GM18951 (cell line): Measurements from ENCODE around the gene MOGAT2.

Experiments
- POLR2A ChIP-seq: IDR thresholded peaks from 4 replicates; pipeline ENCODE4 v1.6.1; 2011; ENCODE audit warnings: mild to moderate bottlenecking; ENCODE audit not compliant: insufficient read length, insufficient read depth; ENCODE audit errors: extremely low read depth
- in situ Hi-C: fragments of 300-500 bp; cut with MboI; formaldehyde crosslinking; loops from one replicate; pipeline ENCODE4 v1.12.0; 2022; ENCODE audit warnings: low sequenced_read_pairs, mixed read lengths, inconsistent platforms; ENCODE audit not compliant: unreplicated experiment

Gene MOGAT2

DNA sequence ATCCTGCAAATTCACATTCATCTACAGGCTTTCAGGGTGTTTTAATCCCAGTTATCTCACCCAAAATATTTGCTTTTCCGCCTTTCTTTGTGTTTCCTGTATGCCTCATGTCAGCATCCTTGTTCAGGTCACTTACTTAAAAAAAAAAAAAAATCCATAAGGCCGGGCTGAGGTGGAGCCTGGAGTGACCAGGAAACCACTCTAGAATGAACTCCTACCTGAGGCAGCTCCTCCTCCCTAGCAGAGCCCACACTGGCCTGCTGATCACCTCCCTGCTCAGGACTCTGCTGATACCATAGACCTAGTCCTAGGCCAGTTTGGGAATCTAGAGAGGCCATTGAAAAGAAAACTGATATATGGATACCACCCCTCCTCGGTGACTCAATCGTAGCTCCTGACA, 42.2 kb downstream of the MOGAT2 start:
- in situ Hi-C loops: no loop called here
- TF ChIP-seq POLR2A: no peak

DNA sequence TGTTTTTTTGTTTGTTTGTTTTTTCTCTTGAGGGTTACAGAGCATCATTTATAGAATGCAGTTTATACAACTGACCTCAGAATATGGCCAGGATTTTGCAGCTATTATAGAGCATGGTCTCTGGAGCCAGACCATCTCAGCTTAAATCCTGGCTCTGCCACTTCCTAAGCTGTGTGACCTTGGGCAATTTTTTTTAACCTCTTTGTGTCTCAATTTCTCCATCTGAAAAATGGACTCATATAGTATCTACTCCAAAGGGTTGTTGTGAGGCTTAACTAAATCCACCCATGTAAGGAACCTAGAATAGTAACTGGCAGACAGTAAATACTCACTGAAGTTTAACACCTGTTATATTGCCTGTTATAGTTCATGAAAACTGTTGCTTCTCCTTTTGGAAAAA, 42.6 kb downstream of the MOGAT2 start:
- in situ Hi-C loops: no loop called here
- no peak for TF ChIP-seq POLR2A

DNA sequence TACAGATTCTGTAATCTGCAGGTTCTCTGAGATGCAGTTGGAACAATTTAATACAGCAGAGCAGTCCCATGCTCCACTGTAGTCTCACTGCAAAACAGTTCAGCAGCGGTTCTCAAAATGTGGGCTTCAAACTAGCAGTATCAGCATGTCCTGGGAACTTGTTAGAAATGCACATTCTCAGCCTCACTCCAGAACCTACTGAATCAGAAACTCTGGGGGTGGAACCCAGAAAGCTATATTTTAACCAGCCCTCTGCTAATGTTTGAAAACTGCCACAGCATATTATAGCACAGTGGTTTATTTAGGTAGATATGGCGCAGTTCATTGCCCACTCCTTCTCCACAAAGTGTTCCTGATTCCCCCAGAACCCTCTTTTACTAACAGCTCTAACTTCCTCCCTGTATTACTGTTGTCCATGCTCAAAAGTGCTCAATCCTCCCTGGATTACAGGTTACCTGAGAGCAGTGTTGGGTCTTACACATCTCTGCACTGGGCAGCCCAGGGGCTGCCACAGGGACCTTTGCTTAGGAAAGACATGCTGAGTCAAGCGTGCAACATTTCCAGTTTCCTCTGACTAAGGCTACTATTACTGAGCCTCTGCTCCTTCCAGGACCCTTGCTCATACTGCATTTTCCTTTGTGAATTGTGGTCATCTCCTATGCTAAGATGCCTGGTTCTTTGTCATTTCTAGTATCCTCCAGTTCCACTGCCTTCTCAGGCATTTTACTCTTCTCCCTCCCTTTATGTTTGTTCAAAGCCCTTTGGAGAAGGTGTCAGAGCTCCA, 43.3 kb downstream of the MOGAT2 start:
- no peak for TF ChIP-seq POLR2A
- in situ Hi-C loops: no loop called here

DNA sequence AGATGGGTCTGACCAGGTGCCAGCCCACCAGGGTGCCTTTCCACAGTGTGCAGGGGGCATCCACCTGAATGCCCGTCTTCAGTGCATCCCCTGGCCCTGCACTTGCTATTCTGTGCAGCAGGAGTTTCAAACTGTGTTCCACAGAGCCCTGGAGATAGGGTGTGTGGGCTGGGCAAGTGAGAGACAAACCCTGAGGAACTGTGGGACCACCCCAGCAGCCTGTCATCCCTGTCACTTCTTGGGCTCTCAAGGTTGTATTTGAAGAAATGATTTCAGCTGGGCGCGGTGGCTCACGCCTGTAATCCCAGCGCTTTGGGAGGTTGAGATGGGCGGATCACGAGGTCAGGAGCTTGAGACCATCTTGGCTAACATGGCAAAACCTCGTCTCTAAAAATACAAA, 44.5 kb downstream of the MOGAT2 start:
- in situ Hi-C loops: no loop called here
- TF ChIP-seq POLR2A: no peak

DNA sequence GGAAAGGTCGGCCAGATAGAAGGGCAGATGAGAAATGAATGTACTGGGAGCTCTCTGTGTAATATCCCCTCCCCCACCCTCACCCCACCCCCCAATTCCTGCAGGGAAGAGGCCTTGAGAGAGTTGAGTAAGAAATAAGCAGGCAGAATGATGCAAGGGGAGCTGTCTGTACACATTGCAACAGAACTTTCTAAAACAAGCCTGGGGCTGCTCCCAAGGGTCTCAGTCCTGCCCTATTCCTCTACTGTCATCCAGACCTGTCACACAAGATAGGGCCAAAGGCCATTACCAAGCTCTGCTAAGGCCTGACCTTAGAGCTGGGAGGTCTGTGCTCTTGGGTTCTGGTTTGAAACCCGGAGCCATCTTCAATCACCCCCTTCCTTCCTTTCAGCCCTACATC, 45.2 kb downstream of the MOGAT2 start:
- in situ Hi-C loops: no loop called here
- no peak for TF ChIP-seq POLR2A

DNA sequence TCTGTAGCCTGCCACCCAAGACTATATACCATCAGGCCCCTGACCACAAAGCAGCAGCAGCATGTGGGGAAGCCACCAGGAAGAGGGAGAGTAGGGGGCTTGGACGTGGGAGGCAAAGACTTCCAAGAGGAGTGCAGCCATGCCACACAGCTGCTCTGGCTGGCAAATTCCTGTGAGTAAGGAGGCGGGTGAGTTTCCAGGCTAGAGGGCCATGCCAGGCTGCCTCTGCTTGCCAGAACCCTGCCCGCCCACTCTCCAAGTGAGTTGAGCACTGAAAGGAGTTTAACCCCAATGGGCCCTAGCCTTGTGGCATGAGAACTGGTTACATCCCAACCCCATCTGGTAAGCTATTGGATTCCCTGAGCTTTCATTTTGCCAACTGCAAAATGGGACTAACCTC, 46.2 kb downstream of the MOGAT2 start:
- TF ChIP-seq POLR2A: no peak
- in situ Hi-C loops: no loop called here

DNA sequence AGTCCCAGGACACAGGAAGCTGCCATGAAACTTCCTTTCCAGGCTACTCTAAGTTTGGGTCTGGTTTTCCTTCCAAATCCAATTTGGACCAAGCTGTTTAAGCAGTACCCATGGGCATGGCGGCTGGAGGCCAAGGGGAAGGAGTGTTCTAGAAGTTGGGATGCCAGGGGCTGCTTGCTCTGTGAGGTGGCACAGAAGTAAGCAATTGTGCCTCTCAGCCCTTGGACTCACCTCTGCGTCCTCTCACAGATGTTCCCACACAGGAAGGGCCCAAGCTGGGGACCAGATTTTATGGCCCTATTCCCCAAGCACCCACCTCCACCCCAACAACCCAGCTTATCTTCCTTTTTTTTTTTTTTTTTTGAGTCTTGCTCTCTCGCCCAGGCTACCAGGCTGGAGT, 47.5 kb downstream of the MOGAT2 start:
- TF ChIP-seq POLR2A: no peak
- in situ Hi-C loops: no loop called here

DNA sequence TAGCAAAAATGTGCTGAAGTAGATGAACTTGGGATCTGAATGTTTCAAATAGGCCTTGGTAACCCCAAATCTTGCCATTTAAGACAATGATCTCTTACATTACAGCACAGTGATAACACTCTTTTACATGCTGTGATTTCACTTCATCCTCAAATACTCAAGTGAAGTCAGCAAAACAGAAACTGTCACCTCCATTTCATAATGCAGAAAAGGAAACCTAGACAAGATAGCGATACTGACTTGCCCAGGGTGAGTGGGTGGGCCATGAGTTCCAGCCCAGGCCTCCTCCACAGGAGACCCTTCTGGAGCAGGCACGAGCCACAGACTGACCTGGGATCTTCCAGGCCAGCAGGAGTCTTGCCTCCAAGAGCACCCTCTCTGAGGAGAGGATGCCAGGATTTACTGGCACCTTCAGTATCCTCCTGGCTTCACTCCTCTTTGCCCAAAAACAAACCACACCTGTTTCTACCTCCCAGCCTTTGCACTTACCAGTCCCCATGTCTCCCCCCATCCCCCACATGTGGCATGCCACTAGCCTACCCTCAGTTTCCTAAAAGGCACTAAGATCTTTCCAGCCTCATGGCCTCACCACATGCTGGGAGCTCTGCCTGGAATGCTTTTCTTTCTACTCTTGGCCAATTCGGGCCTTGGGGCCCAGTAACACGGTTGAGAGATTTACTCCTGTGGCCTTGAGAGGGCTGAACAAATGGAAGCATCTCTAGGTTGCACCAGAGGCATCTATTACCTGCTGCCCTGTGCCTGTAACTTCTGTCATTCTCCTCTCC, 49.0 kb downstream of the MOGAT2 start:
- in situ Hi-C loops: no loop called here
- no peak for TF ChIP-seq POLR2A

DNA sequence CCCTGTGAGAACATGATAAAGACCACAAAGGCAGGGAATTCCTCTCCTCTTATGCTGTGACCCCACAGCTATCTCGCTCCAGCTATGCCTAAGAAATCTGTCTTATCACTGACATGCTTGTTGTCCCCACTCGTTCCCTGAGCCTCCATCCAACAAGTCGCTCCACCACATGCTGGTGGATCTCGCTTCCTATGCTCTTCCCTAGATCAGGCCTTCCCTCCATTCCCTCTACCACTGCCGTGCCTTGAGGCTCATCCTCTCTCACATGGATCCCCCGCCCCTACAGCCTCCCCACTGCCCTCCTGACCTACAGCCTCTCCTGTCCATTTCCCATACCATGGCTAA, 49.6 kb downstream of the MOGAT2 start:
- no peak for TF ChIP-seq POLR2A
- in situ Hi-C loops: no loop called here

DNA sequence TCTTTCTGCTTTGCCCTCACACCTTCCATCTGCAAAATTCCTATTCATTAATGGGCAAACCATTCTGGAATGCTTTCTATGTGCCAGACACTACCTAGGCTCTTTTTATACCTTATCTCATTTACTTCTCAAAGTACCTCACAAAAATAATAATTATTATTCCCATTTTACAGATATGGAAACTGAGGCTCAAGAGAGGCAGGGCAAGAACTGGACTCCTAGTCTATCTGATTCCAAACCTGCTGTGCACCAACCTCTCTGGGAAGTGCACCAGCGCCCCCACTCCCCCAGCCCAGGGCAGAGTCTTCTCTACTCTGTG, 50.1 kb downstream of the MOGAT2 start:
- in situ Hi-C loops: no loop called here

DNA sequence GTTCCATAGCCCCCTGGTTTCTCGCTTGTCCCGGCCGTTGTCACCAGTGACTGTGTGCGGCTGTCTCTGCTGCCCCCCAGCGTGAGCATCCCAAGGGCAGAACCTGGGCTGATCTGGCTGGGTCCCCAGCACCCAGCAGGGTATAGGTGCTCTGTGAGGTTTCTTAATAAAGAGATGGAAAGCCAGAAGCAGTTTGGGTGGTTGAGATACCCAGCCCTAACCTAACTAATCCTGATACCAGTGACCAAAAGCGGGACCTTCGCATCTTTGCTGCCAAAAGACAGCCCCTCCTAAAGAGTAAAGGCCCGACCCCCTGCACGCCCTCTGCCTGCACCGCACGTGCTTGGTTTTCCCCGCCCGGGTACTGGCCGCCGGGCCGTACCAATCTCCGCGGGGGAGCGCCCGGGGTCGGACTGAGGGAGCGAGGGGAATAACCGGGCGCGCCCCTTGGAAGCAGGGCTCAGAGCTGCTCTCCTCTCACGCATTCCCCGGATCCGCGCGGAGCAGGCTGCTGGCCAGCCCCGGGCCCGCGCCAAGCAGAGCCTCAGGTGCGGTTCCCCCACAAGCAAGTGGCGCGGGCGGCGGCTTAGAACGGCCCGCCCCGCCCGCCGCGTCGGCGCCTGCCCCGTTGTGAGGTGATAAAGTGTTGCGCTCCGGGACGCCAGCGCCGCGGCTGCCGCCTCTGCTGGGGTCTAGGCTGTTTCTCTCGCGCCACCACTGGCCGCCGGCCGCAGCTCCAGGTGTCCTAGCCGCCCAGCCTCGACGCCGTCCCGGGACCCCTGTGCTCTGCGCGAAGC, 50.7 kb downstream of the MOGAT2 start, which contains the start of gene DGAT2:
DGAT2 (plus strand) TSS at position 667 of the 797 bp plus-strand sequence. CDS start 214 bp downstream, outside the sequence.
- TF ChIP-seq POLR2A: peak; percentile 77
- in situ Hi-C loops: no loop called here

More for the DNA sequence above, 50.1 kb downstream of the MOGAT2 start:
- no peak for TF ChIP-seq POLR2A

DNA sequence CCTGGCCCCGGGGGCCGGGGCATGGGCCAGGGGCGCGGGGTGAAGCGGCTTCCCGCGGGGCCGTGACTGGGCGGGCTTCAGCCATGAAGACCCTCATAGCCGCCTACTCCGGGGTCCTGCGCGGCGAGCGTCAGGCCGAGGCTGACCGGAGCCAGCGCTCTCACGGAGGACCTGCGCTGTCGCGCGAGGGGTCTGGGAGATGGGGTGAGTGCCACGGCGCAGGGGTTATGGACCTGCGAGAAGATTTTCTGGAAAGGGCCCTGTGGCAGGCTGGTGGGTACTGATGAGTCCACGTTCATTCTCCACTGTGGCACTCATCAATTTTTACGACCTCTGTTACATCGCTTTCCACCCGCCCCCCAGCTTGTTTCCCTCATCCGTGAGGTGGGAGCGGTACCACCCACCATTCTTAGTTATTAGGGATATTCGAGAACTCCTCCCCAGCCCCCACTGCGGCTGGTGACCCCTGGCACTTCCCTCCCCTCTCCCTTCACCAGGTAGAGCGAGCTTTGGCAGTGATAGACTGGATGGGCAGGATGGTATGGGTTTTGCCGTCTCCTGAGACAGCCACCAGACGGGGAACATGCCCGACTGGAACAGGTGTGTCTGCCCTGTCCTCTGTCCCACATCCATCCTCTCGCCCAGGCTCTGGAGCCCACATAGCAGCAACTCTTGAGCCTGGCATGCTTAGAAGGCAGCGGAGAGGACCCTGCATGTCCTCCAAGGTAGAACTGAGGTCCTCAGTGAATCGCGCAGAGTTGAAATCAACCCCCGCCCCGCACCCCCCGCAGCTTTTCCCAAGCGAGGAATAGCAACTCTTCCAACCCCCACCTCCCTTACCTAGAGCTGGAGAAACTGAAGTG, 51.5 kb downstream of the MOGAT2 start:
- no peak for TF ChIP-seq POLR2A
- in situ Hi-C loops: no loop called here

DNA sequence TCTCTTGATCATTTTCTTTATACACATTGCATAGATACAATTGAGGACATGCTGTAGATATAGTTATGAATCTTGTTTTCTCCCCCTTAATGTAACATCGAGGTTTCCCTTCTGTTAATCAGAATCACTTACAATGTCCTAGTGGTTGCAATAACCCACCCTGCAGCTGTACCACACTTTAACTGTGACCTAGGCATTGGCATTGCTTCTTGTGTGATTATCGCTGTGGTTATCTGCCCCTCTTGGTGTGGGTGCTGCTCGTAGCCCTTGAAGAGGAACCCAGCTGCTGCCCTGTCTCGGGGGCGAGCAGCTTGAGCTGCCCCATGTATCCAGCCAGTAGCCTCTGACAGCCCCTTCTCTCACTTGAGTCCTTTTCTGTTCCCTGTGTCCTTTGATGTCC, 52.5 kb downstream of the MOGAT2 start:
- no peak for TF ChIP-seq POLR2A
- in situ Hi-C loops: no loop called here
